Neutrophil (primary cell): ENCODE results near the gene SLC24A4.

ENCODE experiments used
- H3K27ac ChIP-seq: fragments of 200-600 bp; sonication (generic); 2 replicates; pipeline ENCODE4 v1.5.1; 2016; ENCODE audit warnings: mild to moderate bottlenecking, moderate library complexity
- H3K27me3 ChIP-seq: fragments of 200-600 bp; sonication (generic); 2 replicates; pipeline ENCODE4 v1.6.0; 2016; ENCODE audit warnings: mild to moderate bottlenecking
- H3K36me3 ChIP-seq: fragments of 200-600 bp; sonication (generic); 2 replicates; pipeline ENCODE4 v1.5.1; 2017
- H3K4me1 ChIP-seq, 2 experiments: fragments of 200-600 bp in 1 of 2; sonication (generic) in 1 of 2; 1 replicate in 1 of 2; 2 replicates in 1 of 2; pipeline versions ENCODE4 v1.5.1 to v1.6.1; 2013 to 2016; ENCODE audit warnings: low read depth in 1 of 2, low read length in 1 of 2, mild to moderate bottlenecking in 1 of 2, moderate library complexity in 1 of 2; ENCODE audit not compliant: control insufficient read depth in 1 of 2, insufficient read depth in 1 of 2
- H3K4me3 ChIP-seq, 2 experiments: fragments of 200-600 bp in 1 of 2; sonication (generic) in 1 of 2; 1 replicate in 1 of 2; 2 replicates in 1 of 2; pipeline ENCODE4 v1.5.1; 2013 to 2016; ENCODE audit warnings: low read depth in 1 of 2, low read length in 1 of 2, mild to moderate bottlenecking in 1 of 2, moderate library complexity in 1 of 2
- H3K9me3 ChIP-seq: fragments of 200-600 bp; sonication (generic); 2 replicates; pipeline ENCODE4 v1.5.1; 2016
- TF ChIP-seq, protein P1 (sequence below): fragments of 200-600 bp; sonication (generic); IDR thresholded peaks from 2 replicates; pipeline ENCODE4 v1.5.1; 2016; ENCODE audit warnings: antibody characterized with exemption

SLC24A4 gene

DNA sequence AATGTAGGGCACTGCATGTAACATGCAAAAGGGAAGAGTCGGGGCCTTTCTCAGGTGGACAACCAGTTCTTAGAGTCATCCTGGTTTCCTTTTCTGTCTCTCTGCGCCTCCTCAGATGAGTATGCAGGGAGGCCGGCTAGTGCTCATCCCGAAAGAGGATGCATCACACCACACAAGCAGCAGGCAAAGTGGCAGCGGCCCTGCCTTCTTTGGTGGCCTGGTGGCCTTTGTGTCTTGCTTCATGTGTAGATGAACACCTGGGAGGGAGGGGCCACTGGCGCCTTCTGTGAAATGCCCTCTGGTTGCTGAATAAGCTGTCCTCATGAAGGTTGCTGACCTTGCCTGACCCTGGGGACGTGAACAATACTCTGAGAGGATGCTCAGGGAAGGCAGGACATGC, 18.0 kb downstream of the SLC24A4 start:
- H3K4me3 ChIP-seq, result no peak overlapping the region
- H3K4me1 ChIP-seq, result no peaks in the 10 kb centered on the region
- H3K9me3 ChIP-seq, result no peaks in the 10 kb centered on the region
- peaks cover 46% of the 10 kb centered on the region for H3K27me3 ChIP-seq
- TF ChIP-seq, protein P1, sequence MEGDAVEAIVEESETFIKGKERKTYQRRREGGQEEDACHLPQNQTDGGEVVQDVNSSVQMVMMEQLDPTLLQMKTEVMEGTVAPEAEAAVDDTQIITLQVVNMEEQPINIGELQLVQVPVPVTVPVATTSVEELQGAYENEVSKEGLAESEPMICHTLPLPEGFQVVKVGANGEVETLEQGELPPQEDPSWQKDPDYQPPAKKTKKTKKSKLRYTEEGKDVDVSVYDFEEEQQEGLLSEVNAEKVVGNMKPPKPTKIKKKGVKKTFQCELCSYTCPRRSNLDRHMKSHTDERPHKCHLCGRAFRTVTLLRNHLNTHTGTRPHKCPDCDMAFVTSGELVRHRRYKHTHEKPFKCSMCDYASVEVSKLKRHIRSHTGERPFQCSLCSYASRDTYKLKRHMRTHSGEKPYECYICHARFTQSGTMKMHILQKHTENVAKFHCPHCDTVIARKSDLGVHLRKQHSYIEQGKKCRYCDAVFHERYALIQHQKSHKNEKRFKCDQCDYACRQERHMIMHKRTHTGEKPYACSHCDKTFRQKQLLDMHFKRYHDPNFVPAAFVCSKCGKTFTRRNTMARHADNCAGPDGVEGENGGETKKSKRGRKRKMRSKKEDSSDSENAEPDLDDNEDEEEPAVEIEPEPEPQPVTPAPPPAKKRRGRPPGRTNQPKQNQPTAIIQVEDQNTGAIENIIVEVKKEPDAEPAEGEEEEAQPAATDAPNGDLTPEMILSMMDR, result no peak
- no peaks in the 10 kb centered on the region for H3K36me3 ChIP-seq
- no peak overlapping the region for H3K27ac ChIP-seq

DNA sequence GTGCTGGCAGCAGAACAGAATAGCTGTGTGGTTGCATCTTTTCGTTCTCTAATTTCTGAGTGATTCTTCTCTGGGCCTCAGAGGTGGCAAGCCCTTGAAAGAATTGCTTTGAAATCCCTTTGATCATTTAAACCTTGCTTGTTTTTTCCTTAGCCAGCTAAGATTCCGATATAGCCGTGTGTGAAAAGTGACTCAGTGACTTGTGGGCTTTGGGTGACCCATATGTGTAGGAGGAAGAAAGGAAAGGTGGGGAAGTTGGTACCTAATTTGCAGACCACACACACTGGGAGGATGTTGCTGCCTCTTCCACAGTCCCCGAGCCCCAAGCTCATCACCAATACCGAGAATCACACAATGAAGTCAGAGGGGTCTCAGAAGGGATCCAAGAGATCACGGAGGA, 18.8 kb downstream of the SLC24A4 start:
- no peaks in the 10 kb centered on the region for H3K36me3 ChIP-seq
- TF ChIP-seq, protein P1, result no peak
- no peak overlapping the region for H3K27ac ChIP-seq
- no peaks in the 10 kb centered on the region for H3K4me1 ChIP-seq
- H3K9me3 ChIP-seq, result no peaks in the 10 kb centered on the region
- peaks cover 46% of the 10 kb centered on the region for H3K27me3 ChIP-seq
- no peak overlapping the region for H3K4me3 ChIP-seq

DNA sequence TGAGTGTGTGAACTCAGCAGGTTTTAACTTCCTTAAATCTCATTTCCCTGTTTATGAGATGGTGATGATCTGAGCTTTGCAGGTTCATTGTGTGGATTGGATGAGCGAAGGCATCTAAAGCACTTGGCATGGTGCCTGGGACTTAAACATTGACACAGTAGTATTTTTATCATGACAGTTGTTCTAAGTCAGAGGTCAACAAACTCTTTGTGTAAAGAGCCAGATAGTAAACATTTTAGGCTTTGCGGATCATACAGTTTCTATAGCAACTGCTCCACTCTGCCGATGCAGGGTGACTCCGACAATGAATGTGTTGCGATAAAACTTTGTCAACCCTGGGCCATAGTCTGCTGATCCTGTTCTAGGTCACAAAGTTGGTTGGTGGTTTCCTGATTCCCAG, 25.2 kb downstream of the SLC24A4 start:
- Histone ChIP-seq H3K9me3 (no peaks in the 10 kb centered on the region), H3K4me1 (peaks cover 12 to 15% of the 10 kb centered on the region in 2 experiments), H3K36me3 (no peaks in the 10 kb centered on the region), H3K27ac (peak overlapping the region; percentile 81), H3K27me3 (peaks cover 1% of the 10 kb centered on the region), H3K4me3 (peak overlapping the region in 1 of 2 experiments; percentile 10)
- TF ChIP-seq, protein P1, result no peak

DNA sequence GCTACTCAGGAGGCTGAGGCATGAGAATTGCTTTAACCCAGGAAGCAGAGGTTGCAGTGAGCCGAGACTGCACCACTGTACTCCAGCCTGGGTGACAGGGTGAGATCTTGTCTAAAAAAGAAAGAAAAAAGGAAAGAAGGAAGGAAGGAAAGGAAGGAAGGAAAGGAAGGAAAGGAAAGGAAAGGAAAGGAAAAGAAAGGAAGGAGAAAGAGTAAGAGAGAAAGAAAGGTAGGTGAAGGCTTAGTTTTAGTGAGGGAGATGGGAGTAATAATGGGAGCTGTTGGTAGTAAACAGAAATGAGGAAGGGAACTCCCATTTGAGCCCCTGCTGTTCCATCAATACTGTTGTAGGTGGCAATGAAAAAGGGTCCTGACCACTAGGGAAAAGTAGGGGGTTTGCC, 28.8 kb downstream of the SLC24A4 start:
- TF ChIP-seq, protein P1, result no peak
- no peaks in the 10 kb centered on the region for H3K27me3 ChIP-seq
- H3K36me3 ChIP-seq, result no peaks in the 10 kb centered on the region
- no peaks in the 10 kb centered on the region for H3K9me3 ChIP-seq
- H3K4me3 ChIP-seq, result no peak overlapping the region
- H3K4me1 ChIP-seq, result peaks cover 12 to 15% of the 10 kb centered on the region in 2 experiments
- no peak overlapping the region for H3K27ac ChIP-seq

DNA sequence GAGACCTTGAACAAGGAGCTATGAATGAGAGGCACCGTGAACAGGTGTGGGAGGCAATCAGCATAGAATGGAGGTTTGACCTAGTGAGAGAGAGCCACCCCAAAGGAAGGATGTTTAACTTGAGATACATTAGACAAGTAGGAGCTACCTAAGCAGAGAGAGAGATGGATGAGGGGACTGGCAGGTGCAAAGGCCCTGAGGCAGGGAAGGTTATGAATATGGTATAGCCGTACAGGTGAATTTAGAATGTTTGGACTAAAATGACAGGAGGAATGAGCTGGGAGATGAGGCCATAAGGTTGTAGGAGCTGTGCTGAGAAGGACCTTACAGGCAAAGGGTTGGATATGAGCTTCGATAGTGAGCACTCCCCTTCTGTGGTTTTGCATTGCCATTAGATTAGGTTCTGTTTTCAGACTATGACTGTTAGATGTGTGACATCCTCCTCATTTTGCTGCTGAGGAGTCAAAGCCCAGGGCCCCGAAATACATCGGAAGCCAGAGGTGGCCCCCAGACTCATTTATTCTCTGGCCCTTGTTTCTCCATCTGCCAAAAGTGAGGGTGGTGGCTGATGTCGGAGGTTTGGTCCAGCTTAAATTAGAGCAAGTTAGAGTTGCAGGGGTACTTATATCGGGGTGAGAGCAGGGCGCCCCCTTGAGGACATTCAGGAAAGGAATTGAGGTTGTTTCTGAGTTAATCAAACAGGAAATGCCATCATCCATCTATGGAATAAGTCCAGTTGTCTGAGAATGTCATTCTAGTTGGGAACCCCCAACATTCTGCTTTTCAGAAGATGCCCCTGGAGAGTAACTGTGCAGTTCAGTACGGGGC, 29.4 kb downstream of the SLC24A4 start:
- Histone ChIP-seq H3K36me3 (no peaks in the 10 kb centered on the region), H3K4me1 (peaks cover 12 to 14% of the 10 kb centered on the region in 2 experiments), H3K27ac (no peak overlapping the region), H3K27me3 (no peaks in the 10 kb centered on the region), H3K9me3 (no peaks in the 10 kb centered on the region), H3K4me3 (no peak overlapping the region)
- TF ChIP-seq, protein P1, result peak; percentile 55
